OCI-LY1 (cell line): ENCODE measurements around the gene SCAPER.

ENCODE experiments used
- H2AFZ ChIP-seq: fragments of 200-600 bp; sonication (generic), shearing (Covaris generic); 2 replicates; pipeline ENCODE4 v1.6.0; 2014; ENCODE audit warnings: antibody characterized with exemption, mild to moderate bottlenecking, low read length
- H3F3A ChIP-seq: fragments of 200-600 bp; sonication (generic), shearing (Covaris generic); 2 replicates; pipeline ENCODE4 v1.6.0; 2014; ENCODE audit warnings: mild to moderate bottlenecking, antibody characterized with exemption, low read length, moderate library complexity; ENCODE audit not compliant: insufficient read depth
- H3K27ac ChIP-seq: fragments of 200-600 bp; sonication (generic); 2 replicates; pipeline ENCODE4 v1.5.1; 2014; ENCODE audit warnings: low read length, mixed run types, mild to moderate bottlenecking, low read depth; ENCODE audit not compliant: poor library complexity, severe bottlenecking
- H3K27me3 ChIP-seq: fragments of 200-600 bp; sonication (generic); 2 replicates; pipeline ENCODE4 v1.6.0; 2014; ENCODE audit warnings: antibody characterized with exemption, mild to moderate bottlenecking, low read length, moderate library complexity; ENCODE audit not compliant: insufficient read depth
- H3K36me3 ChIP-seq: fragments of 200-600 bp; sonication (generic); 2 replicates; pipeline ENCODE4 v1.6.1; 2014; ENCODE audit warnings: mild to moderate bottlenecking, antibody characterized with exemption, low read length, moderate library complexity, mixed read lengths; ENCODE audit not compliant: insufficient read depth
- H3K4me1 ChIP-seq: fragments of 200-600 bp; sonication (generic); 2 replicates; pipeline ENCODE4 v1.5.1; 2014; ENCODE audit warnings: mild to moderate bottlenecking, low read length, moderate library complexity; ENCODE audit not compliant: insufficient read depth, severe bottlenecking
- H3K4me2 ChIP-seq: fragments of 200-600 bp; sonication (generic), shearing (Covaris generic); 2 replicates; pipeline ENCODE4 v1.6.1; 2014; ENCODE audit warnings: low read length
- H3K4me3 ChIP-seq: fragments of 200-600 bp; sonication (generic); 2 replicates; pipeline ENCODE4 v1.5.1; 2014; ENCODE audit warnings: low read length, low read depth, mild to moderate bottlenecking, mixed read lengths; ENCODE audit not compliant: poor library complexity, severe bottlenecking
- H3K79me2 ChIP-seq: fragments of 200-600 bp; shearing (Covaris generic); 2 replicates; pipeline ENCODE4 v1.6.1; 2016; ENCODE audit warnings: mixed run types, low read length, mixed read lengths; ENCODE audit not compliant: insufficient read depth
- H3K9ac ChIP-seq: fragments of 200-600 bp; sonication (generic), shearing (Covaris generic); 2 replicates; pipeline ENCODE4 v1.6.1; 2014; ENCODE audit warnings: mild to moderate bottlenecking, low read length, mixed read lengths
- H3K9me2 ChIP-seq: fragments of 200-600 bp; sonication (generic), shearing (Covaris generic); 2 replicates; pipeline ENCODE4 v1.6.1; 2014; ENCODE audit warnings: low read depth, mild to moderate bottlenecking, low read length, mixed read lengths
- H3K9me3 ChIP-seq: fragments of 200-600 bp; shearing (Covaris generic); 2 replicates; pipeline ENCODE4 v1.6.1; 2014; ENCODE audit warnings: low read length, mixed read lengths
- H4K20me1 ChIP-seq: fragments of 200-600 bp; sonication (generic), shearing (Covaris generic); 2 replicates; pipeline ENCODE4 v1.6.0; 2016; ENCODE audit warnings: mild to moderate bottlenecking, low read length; ENCODE audit not compliant: insufficient read depth
- CTCF ChIP-seq: fragments of 200-600 bp; sonication (generic), shearing (Covaris generic); IDR thresholded peaks from 2 replicates; pipeline ENCODE4 v1.5.1; 2017; ENCODE audit warnings: mild to moderate bottlenecking, antibody characterized with exemption, low read length, moderate library complexity, mixed read lengths
- EZH2 ChIP-seq: fragments of 200-600 bp; sonication (generic), shearing (Covaris generic); IDR thresholded peaks from 2 replicates; pipeline ENCODE4 v1.8.0; 2017; ENCODE audit warnings: borderline replicate concordance, mixed run types, mild to moderate bottlenecking, antibody characterized with exemption, low read length, moderate library complexity, mixed read lengths

Gene SCAPER

GRCh38 chr15:76334438-76335306 is 570.5 kb downstream of the SCAPER start:
- Histone ChIP-seq H3K27ac (no peak overlapping the region), H3K9me3 (no peaks in the 10 kb centered on the region), H3K4me2 (peak overlapping the region; percentile 69), H3K36me3 (no peaks in the 10 kb centered on the region), H3K4me3 (peak overlapping the region; percentile 55), H3K9me2 (no peaks in the 10 kb centered on the region), H2AFZ (no peak overlapping the region), H3K4me1 (peaks cover 43% of the 10 kb centered on the region), H4K20me1 (no peaks in the 10 kb centered on the region), H3K27me3 (no peaks in the 10 kb centered on the region), H3F3A (no peaks in the 10 kb centered on the region; the same call in 1 of the 2 replicates), H3K9ac (no peak overlapping the region), H3K79me2 (no peaks in the 10 kb centered on the region)
- no peak for TF ChIP-seq CTCF
- TF ChIP-seq EZH2, result no peak

DNA sequence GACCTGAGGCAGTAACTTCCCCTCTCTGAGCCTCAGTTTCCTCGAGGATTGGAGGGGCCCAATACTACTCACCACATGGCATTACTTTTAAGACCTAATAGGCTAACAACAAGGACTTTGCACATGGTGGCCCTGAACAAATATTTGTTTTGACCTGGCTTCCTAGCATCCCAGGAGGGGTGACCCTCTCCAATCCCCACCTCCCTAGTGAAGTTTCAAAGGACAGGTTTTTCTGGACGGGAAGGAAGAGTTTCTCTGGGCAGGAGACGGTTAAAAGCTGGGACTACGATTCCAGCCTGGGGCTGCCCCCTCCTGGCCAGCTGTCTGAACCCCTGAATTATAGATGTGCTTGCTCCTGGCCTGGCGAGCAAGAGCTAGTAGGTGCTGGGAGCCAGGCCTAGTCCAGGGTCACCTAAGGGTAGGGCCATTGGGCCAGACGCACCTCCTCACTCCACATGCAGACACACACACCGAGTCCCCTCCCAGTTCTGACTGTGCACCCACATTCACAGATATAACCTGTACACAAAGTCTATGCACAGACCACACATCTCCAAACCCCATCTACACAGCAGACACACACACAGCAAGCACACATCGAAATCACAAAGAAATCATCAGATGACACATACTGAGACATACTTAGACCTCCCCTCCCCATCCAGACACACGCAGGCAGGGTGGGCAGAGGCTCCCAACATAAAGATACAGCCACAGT is 571.3 kb downstream of the SCAPER start:
- Histone ChIP-seq H3K27me3 (no peaks in the 10 kb centered on the region), H3K9me2 (no peaks in the 10 kb centered on the region), H3K4me1 (peaks cover 36% of the 10 kb centered on the region), H3K36me3 (no peaks in the 10 kb centered on the region), H2AFZ (no peak overlapping the region), H3K27ac (no peak overlapping the region), H3K4me2 (no peak overlapping the region), H3K79me2 (no peaks in the 10 kb centered on the region), H4K20me1 (no peaks in the 10 kb centered on the region), H3F3A (no peaks in the 10 kb centered on the region; the same call in 1 of the 2 replicates), H3K9ac (no peak overlapping the region), H3K9me3 (no peaks in the 10 kb centered on the region), H3K4me3 (no peak overlapping the region)
- TF ChIP-seq CTCF (peak; percentile 34), EZH2 (no peak)

GRCh38 chr15:76333309-76333708 is 571.8 kb downstream of the SCAPER start:
- Histone ChIP-seq H3K4me3 (no peak overlapping the region), H4K20me1 (no peaks in the 10 kb centered on the region), H3K36me3 (no peaks in the 10 kb centered on the region), H3K4me1 (peaks cover 31% of the 10 kb centered on the region), H3K9ac (no peak overlapping the region), H3K27me3 (no peaks in the 10 kb centered on the region), H3F3A (no peaks in the 10 kb centered on the region; the same call in 1 of the 2 replicates), H3K4me2 (no peak overlapping the region), H3K9me2 (no peaks in the 10 kb centered on the region), H2AFZ (no peak overlapping the region), H3K79me2 (no peaks in the 10 kb centered on the region), H3K27ac (no peak overlapping the region), H3K9me3 (no peaks in the 10 kb centered on the region)
- TF ChIP-seq EZH2 (no peak), CTCF (no peak)
